Muscle layer of colon (tissue), 2 donors: Measurements from ENCODE around the gene CACNA1D.
"Not testable (repeated sequence)": the region's sequence is repeated elsewhere in the genome, so short reads cannot be mapped to it uniquely, and the experiment has no call there.

Source experiments
- H3K27ac ChIP-seq: one replicate; pipeline ENCODE4 v1.7.0; 2013; ENCODE audit warnings: low read depth, mild to moderate bottlenecking, low read length, moderate library complexity
- H3K27me3 ChIP-seq, 2 donors: one replicate each; pipeline ENCODE4 v1.7.0; 2013; ENCODE audit warnings: low read length in 2 of 2, mild to moderate bottlenecking in 2 of 2; ENCODE audit not compliant: insufficient read depth in 2 of 2, control insufficient read depth in 1 of 2
- H3K36me3 ChIP-seq: one replicate; pipeline ENCODE4 v1.7.0; 2013; ENCODE audit warnings: mild to moderate bottlenecking, low read length; ENCODE audit not compliant: insufficient read depth
- H3K4me1 ChIP-seq: one replicate; pipeline ENCODE4 v1.7.0; 2013; ENCODE audit warnings: mild to moderate bottlenecking, low read length; ENCODE audit not compliant: insufficient read depth
- H3K4me3 ChIP-seq, 2 donors: one replicate each; pipeline ENCODE4 v1.7.0; 2013; ENCODE audit warnings: low read length in 2 of 2, low read depth in 1 of 2, mild to moderate bottlenecking in 1 of 2, moderate library complexity in 1 of 2
- H3K9ac ChIP-seq: one replicate; pipeline ENCODE4 v1.7.0; 2013; ENCODE audit warnings: low read length
- H3K9me3 ChIP-seq: one replicate; pipeline ENCODE4 v1.7.0; 2013; ENCODE audit warnings: mild to moderate bottlenecking, low read length
- donor health status: abdominal sarcoma.
- donor health status: Adenocarcinoma of cecum.

Gene CACNA1D

GRCh38 chr3:53553200-53553599 is 58.8 kb downstream of the CACNA1D start:
- H3K9me3 ChIP-seq: no peaks in the 10 kb centered on the region
- H3K27ac ChIP-seq: no peak overlapping the region
- H3K36me3 ChIP-seq: no peaks in the 10 kb centered on the region
- H3K4me1 ChIP-seq: peaks cover 7% of the 10 kb centered on the region
- H3K27me3 ChIP-seq: no peaks in the 10 kb centered on the region
- no peak overlapping the region for H3K4me3 ChIP-seq
- H3K9ac ChIP-seq: no peak overlapping the region

- Histone ChIP-seq H3K27ac (no peak overlapping the region), H3K4me1 (peaks cover 7% of the 10 kb centered on the region), H3K9me3 (no peaks in the 10 kb centered on the region), H3K36me3 (no peaks in the 10 kb centered on the region), H3K27me3 (no peaks in the 10 kb centered on the region), H3K4me3 (no peak overlapping the region), H3K9ac (no peak overlapping the region)
Measured at GRCh38 chr3:53554559-53555067, 60.2 kb downstream of the CACNA1D start.

DNA sequence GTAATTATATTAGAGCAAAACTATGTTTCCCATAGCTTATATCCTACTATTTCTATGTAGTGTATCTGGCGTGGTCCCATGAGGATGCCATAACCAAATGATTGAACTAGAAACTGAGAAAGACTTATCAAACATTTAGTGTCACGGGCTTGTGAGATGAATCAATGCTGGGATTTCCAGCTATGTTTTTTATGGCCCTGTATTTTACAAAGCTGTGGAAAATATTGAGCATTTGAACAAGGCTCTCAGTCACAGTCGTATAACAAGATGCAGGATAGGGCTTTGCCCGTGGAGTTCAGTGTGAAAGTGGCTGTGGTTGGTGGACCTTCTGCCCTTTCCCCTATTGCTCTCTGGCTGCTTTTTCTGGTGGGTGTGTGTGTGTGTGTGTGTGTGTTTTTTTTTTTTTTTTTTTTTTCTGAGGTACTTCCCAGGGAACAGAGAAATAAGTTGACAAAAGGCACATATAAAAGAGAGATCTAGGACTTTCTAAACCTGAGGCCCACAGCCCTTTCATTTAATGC is 60.7 kb downstream of the CACNA1D start:
- H3K4me1 ChIP-seq: peaks cover 4% of the 10 kb centered on the region
- H3K9ac ChIP-seq: no peak overlapping the region

GRCh38 chr3:53566461-53567145 is 72.2 kb downstream of the CACNA1D start:
- Histone ChIP-seq H3K9ac (no peak overlapping the region), H3K4me1 (no peaks in the 10 kb centered on the region), H3K4me3 (no peak overlapping the region), H3K27ac (no peak overlapping the region), H3K36me3 (no peaks in the 10 kb centered on the region), H3K27me3 (no peaks in the 10 kb centered on the region), H3K9me3 (no peaks in the 10 kb centered on the region)

More for the DNA sequence above, 60.7 kb downstream of the CACNA1D start:
- Histone ChIP-seq H3K27ac (no peak overlapping the region), H3K4me3 (no peak overlapping the region), H3K27me3 (no peaks in the 10 kb centered on the region), H3K36me3 (no peaks in the 10 kb centered on the region), H3K9me3 (no peaks in the 10 kb centered on the region)

- Histone ChIP-seq H3K27me3 (no peaks in the 10 kb centered on the region), H3K27ac (no peak overlapping the region), H3K4me1 (no peaks in the 10 kb centered on the region), H3K36me3 (no peaks in the 10 kb centered on the region), H3K9me3 (no peaks in the 10 kb centered on the region), H3K9ac (no peak overlapping the region), H3K4me3 (no peak overlapping the region)
Measured at GRCh38 chr3:53570081-53570480, 75.7 kb downstream of the CACNA1D start.

- H3K4me3 ChIP-seq: no peak overlapping the region
- H3K9me3 ChIP-seq: no peaks in the 10 kb centered on the region
- H3K27ac ChIP-seq: no peak overlapping the region
- H3K36me3 ChIP-seq: no peaks in the 10 kb centered on the region
- no peaks in the 10 kb centered on the region for H3K27me3 ChIP-seq
- no peaks in the 10 kb centered on the region for H3K4me1 ChIP-seq
- H3K9ac ChIP-seq: no peak overlapping the region
Measured at GRCh38 chr3:53570709-53571108, 76.3 kb downstream of the CACNA1D start.

DNA sequence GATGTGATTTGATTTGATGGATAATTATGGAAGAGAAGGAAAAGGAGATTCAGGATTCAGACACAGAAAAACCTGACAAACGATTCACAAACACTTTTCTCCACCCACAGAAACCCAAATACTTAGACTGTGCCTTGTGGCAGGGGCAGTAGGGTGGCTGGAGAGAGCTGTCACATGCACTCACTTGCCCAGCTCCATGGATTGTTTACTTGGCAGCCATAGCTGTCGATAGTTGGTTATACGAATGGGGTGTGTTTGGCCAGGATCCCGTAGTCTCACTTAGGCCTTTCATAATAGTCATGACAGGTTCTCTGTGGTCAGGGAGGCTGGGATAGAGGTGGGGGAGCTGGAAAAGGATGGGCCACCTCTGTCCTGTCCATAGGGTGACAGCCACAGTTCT is 76.9 kb downstream of the CACNA1D start:
- Histone ChIP-seq H3K4me1 (no peaks in the 10 kb centered on the region), H3K9ac (no peak overlapping the region), H3K9me3 (no peaks in the 10 kb centered on the region), H3K4me3 (no peak overlapping the region), H3K27ac (no peak overlapping the region), H3K36me3 (no peaks in the 10 kb centered on the region), H3K27me3 (no peaks in the 10 kb centered on the region)

- not testable (repeated sequence) for H3K9me3 ChIP-seq
Measured at GRCh38 chr3:53572184-53572583, 77.8 kb downstream of the CACNA1D start.

DNA sequence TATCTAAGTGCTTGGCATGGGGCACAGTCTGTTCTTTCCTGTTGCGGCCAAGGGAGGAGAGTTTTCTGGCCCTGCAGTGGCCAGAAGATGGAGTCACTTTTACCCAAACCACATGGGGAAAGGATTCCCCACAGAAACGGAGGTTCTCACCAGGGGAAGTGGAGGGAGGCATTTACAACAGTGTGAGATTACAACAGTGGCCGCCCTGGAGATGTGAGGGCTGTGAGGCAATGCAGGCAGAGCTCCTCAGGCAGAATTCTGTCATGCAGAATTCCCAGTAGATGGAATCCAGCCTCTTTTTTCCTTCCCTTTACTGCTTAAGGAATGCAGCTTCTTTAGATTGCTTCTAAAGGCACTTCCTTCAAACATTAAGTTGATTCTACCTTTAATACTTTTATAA is 83.1 kb downstream of the CACNA1D start:
- H3K27ac ChIP-seq: no peak overlapping the region
- H3K9ac ChIP-seq: no peak overlapping the region

More at GRCh38 chr3:53572184-53572583, 77.8 kb downstream of the CACNA1D start:
- H3K27ac ChIP-seq, H3K4me1 ChIP-seq, H3K36me3 ChIP-seq, H3K27me3 ChIP-seq, H3K9ac ChIP-seq, H3K4me3 ChIP-seq: not testable (repeated sequence)

GRCh38 chr3:53579636-53580035 is 85.2 kb downstream of the CACNA1D start:
- no peaks in the 10 kb centered on the region for H3K27me3 ChIP-seq
- H3K27ac ChIP-seq: no peak overlapping the region
- H3K4me1 ChIP-seq: peaks cover 7% of the 10 kb centered on the region
- no peak overlapping the region for H3K9ac ChIP-seq
- H3K36me3 ChIP-seq: no peaks in the 10 kb centered on the region
- no peaks in the 10 kb centered on the region for H3K9me3 ChIP-seq
- no peak overlapping the region for H3K4me3 ChIP-seq

More for the DNA sequence above, 83.1 kb downstream of the CACNA1D start:
- peaks cover 7% of the 10 kb centered on the region for H3K4me1 ChIP-seq
- no peak overlapping the region for H3K4me3 ChIP-seq
- no peaks in the 10 kb centered on the region for H3K27me3 ChIP-seq
- no peaks in the 10 kb centered on the region for H3K9me3 ChIP-seq
- H3K36me3 ChIP-seq: no peaks in the 10 kb centered on the region

GRCh38 chr3:53581671-53582070 is 87.3 kb downstream of the CACNA1D start:
- Histone ChIP-seq H3K36me3 (no peaks in the 10 kb centered on the region), H3K4me3 (no peak overlapping the region), H3K4me1 (peaks cover 7% of the 10 kb centered on the region), H3K9me3 (no peaks in the 10 kb centered on the region), H3K9ac (no peak overlapping the region), H3K27ac (no peak overlapping the region), H3K27me3 (no peaks in the 10 kb centered on the region)

GRCh38 chr3:53583161-53583690 is 88.8 kb downstream of the CACNA1D start:
- Histone ChIP-seq H3K4me3 (no peak overlapping the region), H3K9me3 (no peaks in the 10 kb centered on the region), H3K4me1 (no peaks in the 10 kb centered on the region), H3K9ac (no peak overlapping the region), H3K27me3 (no peaks in the 10 kb centered on the region), H3K36me3 (no peaks in the 10 kb centered on the region), H3K27ac (no peak overlapping the region)
